Neural cell (in vitro differentiated cells): ENCODE measurements around the gene OR2B3. TPM values are rescaled to one million over a fixed set of nuclear protein-coding genes. Genes with fewer than 3 reads are reported as not detected.
"Not testable (repeated sequence)": the region's sequence is repeated elsewhere in the genome, so short reads cannot be mapped to it uniquely, and the experiment has no call there.

ENCODE experiments used
- H2AFZ ChIP-seq: fragments of 200-600, 300-800 bp; sonication (generic), shearing (Covaris generic); 2 replicates; pipeline ENCODE4 v1.6.0; 2014; ENCODE audit warnings: low read depth, mild to moderate bottlenecking, antibody characterized with exemption, low read length, moderate library complexity
- H3F3A ChIP-seq: fragments of 200-600 bp; shearing (Covaris generic); 2 replicates; pipeline ENCODE4 v1.6.1; 2016; ENCODE audit warnings: mild to moderate bottlenecking, moderate library complexity, mixed read lengths, antibody characterized with exemption, low read length; ENCODE audit not compliant: insufficient read depth, poor library complexity, severe bottlenecking
- H3K27ac ChIP-seq: fragments of 200-600, 300-800 bp; sonication (generic), shearing (Covaris generic); 2 replicates; pipeline ENCODE4 v1.5.1; 2014; ENCODE audit warnings: mild to moderate bottlenecking, low read length, moderate library complexity
- H3K27me3 ChIP-seq: fragments of 300-800, 200-600 bp; sonication (generic), shearing (Covaris generic); 2 replicates; pipeline ENCODE4 v1.6.0; 2014; ENCODE audit warnings: mild to moderate bottlenecking, low read depth, low read length, moderate library complexity; ENCODE audit not compliant: insufficient read depth
- H3K36me3 ChIP-seq: fragments of 300-800, 200-600 bp; sonication (generic), shearing (Covaris generic); 2 replicates; pipeline ENCODE4 v1.5.1; 2014; ENCODE audit warnings: mild to moderate bottlenecking, antibody characterized with exemption, low read length, moderate library complexity; ENCODE audit not compliant: insufficient read depth
- H3K4me2 ChIP-seq: fragments of 300-800, 200-600 bp; sonication (generic), shearing (Covaris generic); 2 replicates; pipeline ENCODE4 v1.6.0; 2014; ENCODE audit warnings: mild to moderate bottlenecking, low read length
- H3K4me3 ChIP-seq: fragments of 300-800, 200-600 bp; sonication (generic), shearing (Covaris generic); 2 replicates; pipeline ENCODE4 v1.5.1; 2014; ENCODE audit warnings: mild to moderate bottlenecking, low read length, moderate library complexity
- H3K79me2 ChIP-seq: fragments of 200-600 bp; shearing (Covaris generic); replicated peaks from 2 replicates; pipeline ENCODE4 v1.6.0; 2014; ENCODE audit warnings: mild to moderate bottlenecking, low read length, moderate library complexity; ENCODE audit not compliant: insufficient read depth
- H3K9ac ChIP-seq: fragments of 300-800, 200-600 bp; sonication (generic), shearing (Covaris generic); 2 replicates; pipeline ENCODE4 v1.6.1; 2016; ENCODE audit warnings: mild to moderate bottlenecking, low read length, mixed read lengths
- H3K9me2 ChIP-seq: fragments of 200-600 bp; shearing (Covaris generic); 2 replicates; pipeline ENCODE4 v1.6.1; 2016; ENCODE audit warnings: mild to moderate bottlenecking, low read length, mixed read lengths; ENCODE audit not compliant: insufficient read depth
- H3K9me3 ChIP-seq: fragments of 200-600, 300-800 bp; sonication (generic), shearing (Covaris generic); 2 replicates; pipeline ENCODE4 v1.6.1; 2016; ENCODE audit warnings: mild to moderate bottlenecking, mixed run types, low read length, moderate library complexity, mixed read lengths
- H4K20me1 ChIP-seq: fragments of 200-600 bp; shearing (Covaris generic); 2 replicates; pipeline ENCODE4 v1.6.1; 2016; ENCODE audit warnings: mild to moderate bottlenecking, mixed run types; ENCODE audit not compliant: insufficient read depth
- CTCF ChIP-seq: fragments of 450-650 bp; IDR thresholded peaks from 2 replicates; pipeline ENCODE4 v1.5.1; 2014; ENCODE audit warnings: antibody characterized with exemption, mild to moderate bottlenecking, moderate library complexity; ENCODE audit not compliant: poor library complexity, severe bottlenecking
- EP300 ChIP-seq: fragments of 450-650 bp; conservative IDR thresholded peaks from 2 replicates; pipeline ENCODE4 v1.6.1; 2014; ENCODE audit warnings: antibody characterized with exemption, mild to moderate bottlenecking, moderate library complexity; ENCODE audit not compliant: poor library complexity, severe bottlenecking
- EZH2 ChIP-seq: fragments of 200-600, 300-800 bp; shearing (Covaris generic), sonication (generic); IDR thresholded peaks from 2 replicates; pipeline ENCODE4 v1.6.1; 2014; ENCODE audit warnings: antibody characterized with exemption, low read length, borderline replicate concordance, mild to moderate bottlenecking; ENCODE audit not compliant: insufficient read depth, poor library complexity, severe bottlenecking
- MXI1 ChIP-seq: fragments of 450-650 bp; conservative IDR thresholded peaks from 2 replicates; pipeline ENCODE4 v1.6.1; 2014; ENCODE audit warnings: antibody characterized with exemption, mild to moderate bottlenecking; ENCODE audit not compliant: poor library complexity, severe bottlenecking
- POLR2AphosphoS5 ChIP-seq: IDR thresholded peaks from 2 replicates; pipeline ENCODE4 v1.6.1; 2012
- REST ChIP-seq: IDR thresholded peaks from 2 replicates; pipeline ENCODE4 v1.6.1; 2012; ENCODE audit warnings: borderline replicate concordance
- SMC3 ChIP-seq: fragments of 450-650 bp; conservative IDR thresholded peaks from 2 replicates; pipeline ENCODE4 v1.6.1; 2014; ENCODE audit warnings: antibody characterized with exemption, mild to moderate bottlenecking, moderate library complexity; ENCODE audit not compliant: poor library complexity
- TAF1 ChIP-seq: IDR thresholded peaks from 2 replicates; pipeline ENCODE4 v1.6.1; 2012; ENCODE audit warnings: low read depth
- polyA plus RNA-seq: library from polyadenylated mRNA; depleted of rRNA; stranded (reverse); fragments of >200 nt; gene quantifications from 2 replicates; pipeline ENCODE4 v1.2.3, GENCODE V29; 2014

Gene OR2B3
- polyA plus RNA-seq, 1 donor from 2014 or later, result not detected

DNA sequence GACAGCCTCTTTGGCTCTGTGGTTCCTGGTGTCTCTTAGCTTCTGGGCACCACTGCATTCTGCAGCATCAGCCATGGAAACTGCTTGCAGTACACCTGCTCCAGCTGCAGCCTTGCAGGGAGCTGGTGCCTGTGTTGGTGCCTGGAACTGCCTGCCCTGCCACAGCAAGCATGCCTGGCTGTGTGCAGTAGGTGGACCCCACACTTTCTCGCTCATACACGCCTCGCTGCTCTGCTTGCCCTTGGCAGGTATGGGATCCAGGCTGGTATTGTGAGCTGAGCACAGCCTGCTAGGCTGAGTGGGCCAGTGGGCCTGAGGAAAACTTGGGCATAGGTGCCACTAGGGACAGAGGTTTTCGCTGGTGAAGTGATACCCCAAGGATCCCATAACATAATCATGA, 43.5 kb upstream of the OR2B3 start:
- Histone ChIP-seq H3K79me2 (no peaks in the 10 kb centered on the region), H3K27me3 (no peaks in the 10 kb centered on the region), H3K4me2 (no peak overlapping the region), H3K4me3 (no peak overlapping the region), H3K27ac (no peak overlapping the region), H3K36me3 (no peaks in the 10 kb centered on the region), H2AFZ (no peak overlapping the region), H3F3A (no peaks in the 10 kb centered on the region), H3K9me3 (no peaks in the 10 kb centered on the region), H4K20me1 (no peaks in the 10 kb centered on the region), H3K9ac (no peak overlapping the region), H3K9me2 (no peaks in the 10 kb centered on the region)
- no peak for TF ChIP-seq MXI1

DNA sequence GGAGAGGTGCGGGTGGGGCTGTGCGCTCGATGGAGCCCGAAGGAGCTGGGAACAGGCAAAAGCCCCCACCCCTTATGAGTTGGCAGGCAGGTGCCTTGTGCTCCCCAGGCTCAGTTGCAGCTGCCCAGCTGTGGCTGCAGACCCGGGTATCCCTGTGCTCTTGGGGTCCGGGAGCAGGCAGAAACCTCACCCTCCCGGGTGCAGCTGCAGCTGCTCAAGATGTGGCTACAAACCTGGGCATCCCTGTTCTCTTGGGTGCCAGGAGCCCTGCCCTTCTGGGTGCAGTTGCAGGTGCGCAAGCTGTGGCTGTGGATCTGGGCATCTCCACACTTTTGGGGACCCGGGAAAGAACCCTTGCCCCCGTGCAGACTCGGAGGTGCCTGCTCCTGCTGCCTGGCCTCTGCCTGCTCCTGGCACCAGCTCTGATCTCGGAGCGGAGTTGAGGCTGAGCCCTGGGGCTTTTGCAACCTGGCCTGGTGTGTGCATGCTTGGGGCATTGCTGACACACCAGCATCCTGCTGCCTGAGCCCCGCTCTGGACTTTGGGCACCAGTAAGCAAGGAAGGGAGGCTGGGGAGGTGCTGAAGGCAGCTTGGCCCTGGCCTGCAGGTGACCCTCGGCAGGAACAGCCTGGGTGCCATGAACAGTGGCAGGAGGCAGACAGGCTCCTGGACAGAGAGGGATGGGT, 42.4 kb upstream of the OR2B3 start:
- Histone ChIP-seq H3K9me2 (no peaks in the 10 kb centered on the region), H3K36me3 (no peaks in the 10 kb centered on the region), H3K79me2 (no peaks in the 10 kb centered on the region), H3K27me3 (no peaks in the 10 kb centered on the region), H3K4me3 (no peak overlapping the region), H3K4me2 (no peak overlapping the region), H2AFZ (no peak overlapping the region), H4K20me1 (no peaks in the 10 kb centered on the region), H3K27ac (no peak overlapping the region), H3K9ac (no peak overlapping the region), H3F3A (no peaks in the 10 kb centered on the region), H3K9me3 (no peaks in the 10 kb centered on the region)
- TF ChIP-seq CTCF (no peak), REST (no peak), EP300 (no peak), TAF1 (no peak), SMC3 (no peak), POLR2AphosphoS5 (no peak), MXI1 (no peak), EZH2 (no peak)

DNA sequence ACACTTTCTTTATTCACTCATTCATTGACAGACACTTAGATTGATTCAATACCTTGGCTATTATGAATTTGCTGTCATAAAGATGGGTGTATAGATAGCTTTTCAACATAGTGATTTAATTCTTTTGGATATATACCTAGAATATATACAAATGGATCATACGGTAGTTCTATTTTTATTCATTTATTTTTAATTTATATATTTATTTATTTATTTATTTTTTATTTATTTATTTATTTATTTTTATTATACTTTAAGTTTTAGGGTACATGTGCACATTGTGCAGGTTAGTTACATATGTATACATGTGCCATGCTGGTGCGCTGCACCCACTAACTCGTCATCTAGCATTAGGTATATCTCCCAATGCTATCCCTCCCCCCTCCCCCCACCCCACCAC, 27.9 kb upstream of the OR2B3 start:
- H3K27ac ChIP-seq, H3K9me3 ChIP-seq, H3K79me2 ChIP-seq, H3F3A ChIP-seq, H3K9ac ChIP-seq, H4K20me1 ChIP-seq, H3K36me3 ChIP-seq, H2AFZ ChIP-seq, H3K4me3 ChIP-seq, H3K27me3 ChIP-seq, H3K4me2 ChIP-seq, H3K9me2 ChIP-seq: not testable (repeated sequence)
